ENCODE results near the gene ZNF831.

The ZNF831 gene

DNA sequence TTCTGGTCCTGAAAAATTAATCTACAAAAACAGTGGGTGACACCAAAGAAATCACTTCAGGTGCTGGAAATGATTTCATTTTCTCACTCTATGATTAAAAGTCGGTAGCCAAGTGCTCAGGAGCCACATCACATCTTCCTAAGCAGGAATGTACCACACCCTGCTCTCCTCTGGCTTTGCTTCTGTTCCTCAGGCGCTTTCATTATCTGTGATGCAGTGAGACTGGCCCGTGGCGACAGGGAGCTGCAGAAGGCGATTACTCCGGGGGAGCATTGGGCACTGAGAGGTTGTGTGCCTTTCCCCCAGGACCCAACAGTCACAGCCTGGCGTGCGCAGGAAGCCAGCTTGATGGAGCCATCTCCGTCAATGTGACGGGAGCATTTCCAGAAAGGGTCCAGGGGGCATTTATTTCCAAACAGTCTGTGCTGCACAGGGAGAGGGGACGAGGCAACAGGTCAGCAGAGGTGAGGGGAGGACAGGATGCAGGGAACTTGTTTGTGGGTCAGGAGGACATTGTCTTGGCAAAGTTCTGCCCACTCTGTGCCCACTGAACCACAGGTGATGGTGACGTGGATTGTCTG is 5.6 kb upstream of the ZNF831 start:
- DNase-seq (ENCODE audit: low read depth): no peak

DNA sequence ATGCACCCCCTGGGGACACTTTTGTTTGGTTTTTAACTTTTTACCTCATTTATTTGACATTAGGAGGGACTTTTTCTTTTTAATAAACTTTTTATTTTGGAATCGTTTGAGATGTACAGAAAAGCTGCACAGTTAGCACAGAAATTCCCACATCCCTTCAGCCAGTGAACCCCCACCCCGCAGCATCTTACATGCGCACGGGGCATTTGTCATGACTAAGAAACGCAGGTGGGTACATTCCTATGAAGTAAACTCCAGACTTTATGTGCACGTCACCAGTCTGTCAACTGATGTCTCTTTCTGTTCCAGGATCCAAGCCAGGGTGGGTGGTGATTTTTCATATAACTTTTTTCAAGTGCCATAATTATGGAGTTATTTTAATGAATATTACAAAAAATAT is 4.9 kb upstream of the ZNF831 start:
- no peak for DNase-seq (ENCODE audit: low read depth)

DNA sequence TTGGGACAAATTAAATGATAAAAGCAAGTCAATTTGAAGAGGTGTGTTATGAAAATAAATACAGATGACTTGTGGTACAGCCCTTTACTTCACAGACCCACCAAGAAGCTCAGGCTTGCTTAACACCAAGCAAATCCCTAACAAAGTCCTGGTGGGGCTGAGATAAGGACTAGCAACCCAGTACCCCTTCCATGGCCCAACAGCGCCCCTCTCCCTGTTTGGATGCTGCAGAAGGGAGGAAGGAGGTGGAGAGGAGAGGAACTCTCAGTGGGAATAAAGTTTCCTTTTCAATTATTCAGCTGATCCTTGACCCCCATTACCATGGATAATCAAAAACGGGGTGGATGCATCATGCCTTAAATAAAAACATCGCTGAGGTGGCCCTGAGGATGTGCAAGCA is 4.5 kb upstream of the ZNF831 start:
- no peak for DNase-seq (ENCODE audit: low read depth)

DNA sequence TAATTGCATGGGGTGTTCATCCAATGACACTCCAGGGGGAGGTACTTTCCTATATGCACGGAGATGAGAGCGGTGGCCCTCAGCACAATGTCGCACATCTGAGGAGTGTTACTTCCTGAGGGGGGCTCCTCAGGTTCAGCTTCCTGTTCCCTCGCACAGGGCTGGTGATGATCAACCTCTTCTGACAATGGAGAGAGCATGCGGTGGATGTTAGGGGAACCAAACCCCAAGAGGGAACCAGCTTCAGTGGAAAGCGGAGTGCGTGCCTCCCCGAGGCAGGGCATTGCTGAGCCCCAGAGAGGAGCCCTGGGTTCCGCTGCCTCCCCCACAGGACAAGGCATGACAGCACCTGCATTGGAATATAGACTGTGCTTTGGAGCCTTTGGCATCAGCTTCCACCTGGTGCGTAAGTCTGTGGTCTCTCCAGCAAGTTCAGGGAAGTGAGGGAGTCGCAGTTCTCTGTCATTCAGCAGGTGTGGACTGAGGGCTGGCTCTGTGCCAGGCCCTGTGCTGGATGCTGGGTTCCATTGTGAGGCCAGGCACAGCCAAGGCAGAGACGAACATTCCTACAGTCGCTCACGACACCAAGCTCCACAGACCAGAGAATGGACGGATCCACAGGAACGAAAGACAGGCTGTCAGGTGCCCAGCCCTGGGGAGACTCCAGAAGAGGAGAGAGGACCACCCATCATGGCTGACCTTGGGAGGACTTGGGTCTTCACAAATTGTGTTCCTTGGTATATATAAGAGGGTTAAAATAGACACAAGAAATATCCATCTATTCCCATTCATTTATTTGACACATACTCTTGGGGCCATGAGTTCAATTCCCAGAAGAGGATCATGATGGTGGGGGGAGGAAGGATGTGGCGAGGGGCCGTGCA is 3.9 kb upstream of the ZNF831 start:
- DNase-seq (ENCODE audit: low read depth): no peak

DNA sequence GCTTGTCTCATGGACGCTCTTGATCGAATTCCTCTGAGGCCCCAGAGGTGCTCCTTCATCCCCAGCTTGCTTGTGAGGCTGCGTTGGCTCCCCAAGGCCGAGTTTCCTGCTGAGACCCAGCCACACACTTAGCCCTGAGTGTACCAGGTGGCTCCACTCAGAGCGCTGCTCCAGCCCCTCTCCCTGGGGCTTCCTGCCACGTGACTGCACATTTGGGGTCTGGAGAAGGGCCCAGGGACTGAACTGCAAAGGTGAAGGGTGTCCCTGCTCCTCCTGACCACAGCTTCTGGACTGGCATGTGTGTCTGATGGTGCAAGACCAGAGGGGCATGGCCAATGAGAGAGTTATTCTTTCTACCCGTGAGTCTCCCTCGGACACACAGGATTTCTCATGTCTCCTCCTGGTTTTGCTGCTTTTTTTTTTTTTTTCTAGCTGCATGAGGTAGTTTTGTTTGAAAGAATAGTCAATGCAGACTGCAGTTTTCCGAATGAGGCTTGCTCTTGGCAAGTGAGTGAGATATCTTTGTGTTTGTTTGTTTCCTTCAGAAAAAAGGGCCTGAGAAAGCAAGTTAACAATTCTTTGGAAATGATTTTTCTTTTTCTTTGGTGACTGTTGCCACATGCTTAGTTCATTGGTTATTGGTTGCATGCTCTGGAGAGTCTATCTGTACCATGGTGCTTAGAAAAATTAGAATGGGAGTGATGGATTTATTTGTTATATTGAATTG is 3.1 kb upstream of the ZNF831 start:
- DNase-seq (ENCODE audit: low read depth): no peak

DNA sequence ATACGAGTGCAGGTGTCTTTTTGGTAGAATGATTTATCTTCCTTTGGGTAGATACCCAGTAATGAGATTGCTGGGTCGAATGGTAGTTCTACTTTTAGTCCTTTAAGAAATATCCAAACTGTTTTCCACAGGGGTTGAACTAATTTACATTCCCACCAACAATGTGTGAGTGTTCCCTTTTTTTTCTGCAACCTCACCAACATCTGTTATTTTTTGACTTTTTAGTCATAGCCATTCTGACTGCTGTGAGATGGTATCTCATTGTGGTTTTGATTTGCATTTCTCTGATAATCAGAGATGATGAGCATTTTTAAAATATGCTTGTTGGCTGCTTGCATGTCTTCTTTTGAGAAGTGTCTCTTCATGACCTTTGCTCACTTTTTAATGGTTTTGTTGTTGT is 1.9 kb upstream of the ZNF831 start:
- DNase-seq (ENCODE audit: low read depth): no peak

DNA sequence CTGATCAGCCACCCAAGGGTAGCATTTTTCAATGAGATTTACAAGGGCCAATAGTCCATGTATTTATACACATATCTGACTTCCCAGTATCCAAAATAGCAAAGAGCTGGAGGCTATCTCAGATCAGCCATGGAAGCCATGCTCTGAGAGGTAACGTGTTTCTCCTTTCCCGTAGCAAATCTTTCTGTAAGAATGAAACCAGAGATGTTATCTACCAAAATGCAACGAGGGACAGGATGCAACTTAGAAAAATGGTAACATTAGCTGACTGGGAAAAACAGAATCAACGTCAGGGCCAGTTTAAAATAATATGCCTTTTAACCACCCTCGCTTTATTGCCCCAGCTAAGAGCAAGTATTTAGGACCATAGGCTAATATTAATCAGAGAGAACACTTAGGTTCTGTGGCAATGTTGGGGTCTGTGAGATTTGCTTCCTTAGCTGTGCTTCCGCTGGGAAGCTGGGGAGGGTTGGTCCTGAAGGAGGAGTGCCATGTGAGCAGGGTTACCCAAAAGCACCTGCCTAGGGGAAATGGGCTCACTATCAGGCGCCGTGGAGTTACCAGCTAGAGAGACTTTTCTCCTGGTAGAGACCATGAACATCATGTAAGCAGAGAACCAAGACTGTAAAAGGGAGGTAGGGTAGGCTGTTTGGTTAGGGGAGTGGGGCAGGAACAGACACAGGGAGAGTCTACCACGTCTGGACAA is 1.2 kb downstream of the ZNF831 start:
- no peak for DNase-seq (ENCODE audit: low read depth)

DNA sequence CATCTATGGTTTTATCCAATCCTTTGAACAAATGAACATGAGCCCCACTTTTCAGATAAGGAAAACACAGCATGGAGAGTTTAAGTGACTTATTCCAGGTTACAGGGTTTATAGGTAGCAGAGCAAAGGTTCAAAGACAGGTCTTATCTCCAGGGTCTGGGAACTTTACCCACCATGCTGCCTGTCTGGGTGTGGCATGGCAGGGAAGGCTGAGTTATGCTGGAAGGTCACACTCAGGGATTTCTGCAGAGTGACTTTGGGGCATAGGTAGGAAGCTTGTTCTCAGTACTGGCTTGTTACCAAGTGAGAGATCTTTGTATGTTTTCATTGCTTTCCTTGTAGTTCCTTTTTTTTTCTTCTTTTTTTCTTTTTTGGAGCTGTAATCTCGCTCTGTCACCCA is 1.8 kb downstream of the ZNF831 start:
- no peak for DNase-seq (ENCODE audit: low read depth)

DNA sequence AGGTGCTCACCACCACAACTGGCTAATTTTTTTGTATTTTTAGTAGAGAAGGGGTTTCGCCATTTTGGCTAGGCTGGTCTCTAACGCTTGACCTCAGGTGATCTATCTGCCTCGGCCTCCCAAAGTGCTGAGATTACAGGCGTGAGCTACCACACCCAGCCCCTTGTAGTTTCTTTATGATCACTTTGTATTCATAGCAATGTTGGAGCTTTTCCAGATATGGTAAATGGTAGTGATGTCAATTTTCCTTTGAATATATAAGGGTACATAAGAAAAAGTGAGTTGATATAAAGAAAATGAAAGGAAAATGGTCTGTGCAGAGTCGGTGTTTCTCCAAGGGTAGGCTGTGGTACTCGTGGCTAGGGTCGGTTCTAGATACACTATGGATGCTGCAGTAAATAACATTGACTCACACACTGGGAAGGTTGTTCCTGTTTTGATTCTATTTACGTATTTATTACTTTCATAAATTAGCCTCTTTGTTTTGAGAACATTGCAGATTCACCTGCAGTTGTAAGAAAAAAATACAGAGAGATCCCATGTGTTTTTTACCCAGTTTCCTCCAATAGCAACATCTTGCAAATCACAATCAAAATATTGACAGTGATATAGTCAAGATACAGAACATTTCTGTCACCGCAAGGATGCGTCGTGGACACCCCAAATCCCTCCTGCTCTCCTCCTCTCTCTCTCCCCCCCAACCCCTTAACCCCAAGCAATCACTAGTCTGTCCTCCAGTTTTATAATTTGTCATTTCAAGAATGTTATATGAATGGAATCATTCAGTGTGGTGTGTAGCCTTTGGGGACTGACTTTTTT is 2.5 kb downstream of the ZNF831 start:
- no peak for DNase-seq (ENCODE audit: low read depth)

DNA sequence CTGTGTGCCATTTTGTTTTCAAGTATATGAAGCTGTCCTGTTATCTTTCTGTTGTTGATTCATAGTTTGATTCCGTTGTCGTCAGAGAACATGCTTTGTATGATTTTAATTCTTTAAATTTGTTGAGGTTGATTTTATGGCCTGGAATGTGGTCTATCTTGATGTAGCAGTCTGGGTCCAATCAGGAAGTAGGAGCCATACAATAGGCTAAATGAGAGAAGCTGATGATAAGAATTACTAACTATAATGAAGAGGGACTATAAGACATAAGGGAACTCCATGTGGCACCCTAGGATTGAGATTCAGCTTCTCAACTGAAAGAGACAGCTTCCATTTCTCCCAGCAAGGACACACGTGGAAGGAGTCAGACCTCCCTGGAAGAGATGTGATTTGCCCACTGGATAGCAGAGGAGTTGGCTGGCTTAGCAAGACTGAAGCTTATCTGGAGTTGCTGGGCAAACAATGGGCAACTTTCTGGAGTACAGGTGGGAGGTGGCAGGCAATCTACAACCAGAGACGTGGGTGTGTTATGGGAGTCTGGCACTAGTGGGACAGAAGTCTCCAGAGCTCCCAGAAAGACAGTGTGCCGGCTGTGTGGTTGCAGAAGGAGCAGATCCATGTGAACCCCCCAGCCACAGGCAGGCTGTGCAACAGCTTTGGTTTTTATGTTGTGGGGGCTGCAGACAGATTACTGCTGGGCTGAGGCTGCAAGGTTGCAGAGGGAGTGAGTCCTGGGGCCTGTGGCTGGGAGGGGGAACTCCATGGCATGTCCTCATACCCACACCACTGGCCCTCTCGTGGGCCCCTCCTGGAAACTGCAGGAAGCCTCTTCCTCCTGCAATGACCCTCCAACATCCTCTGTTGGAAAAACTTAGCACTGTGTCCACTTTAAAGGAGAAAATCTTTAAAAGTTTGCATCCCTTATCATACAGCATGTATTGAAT is 7.1 kb downstream of the ZNF831 start:
- DNase-seq (ENCODE audit: low read depth): no peak

DNA sequence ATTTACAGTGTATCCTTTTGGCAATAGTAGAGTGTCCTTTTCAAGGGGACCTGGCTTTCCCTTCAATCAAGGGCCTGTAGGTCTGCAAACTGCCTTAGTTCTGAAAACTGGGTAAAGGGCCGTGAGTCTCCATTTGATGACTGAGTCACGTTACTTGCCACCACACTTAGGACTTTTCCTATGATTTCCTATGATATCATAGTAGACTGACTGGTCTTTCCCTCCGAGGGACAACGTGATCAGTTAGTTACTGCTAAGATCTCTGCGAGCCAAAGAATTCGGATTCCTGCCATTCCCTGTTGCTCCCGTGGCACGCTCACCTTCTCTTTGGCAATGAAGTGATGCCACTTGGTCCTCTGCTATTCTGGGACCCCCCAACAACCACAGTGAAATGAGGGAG is 8.4 kb downstream of the ZNF831 start:
- DNase-seq (ENCODE audit: low read depth): no peak

DNA sequence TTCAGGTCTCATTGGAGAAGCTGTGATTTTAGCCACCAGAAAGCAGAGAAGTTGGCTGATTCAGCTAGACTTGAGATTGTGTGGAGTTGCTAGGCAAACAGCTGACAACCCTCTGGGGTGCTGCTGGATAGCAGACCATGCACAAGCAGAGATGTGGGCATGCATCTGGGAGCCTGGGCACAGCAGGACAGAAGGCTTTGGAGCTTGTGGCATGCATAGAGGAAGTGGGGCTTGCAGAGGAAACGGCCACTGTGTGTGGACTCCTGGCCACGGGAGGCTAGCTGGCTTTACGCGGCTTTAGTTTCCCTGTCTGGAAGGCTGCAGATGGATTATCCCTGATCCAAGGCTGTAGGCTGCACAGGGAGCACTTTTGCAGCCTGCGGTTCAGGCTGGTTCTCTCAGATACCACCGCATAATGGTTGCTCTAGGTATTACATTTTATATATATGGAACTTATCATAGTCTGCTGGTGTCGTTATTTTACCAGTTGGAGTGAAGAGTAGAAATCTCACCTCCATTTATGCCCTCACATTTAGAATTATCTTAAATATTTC is 10.4 kb downstream of the ZNF831 start:
- no peak for DNase-seq (ENCODE audit: low read depth)

DNA sequence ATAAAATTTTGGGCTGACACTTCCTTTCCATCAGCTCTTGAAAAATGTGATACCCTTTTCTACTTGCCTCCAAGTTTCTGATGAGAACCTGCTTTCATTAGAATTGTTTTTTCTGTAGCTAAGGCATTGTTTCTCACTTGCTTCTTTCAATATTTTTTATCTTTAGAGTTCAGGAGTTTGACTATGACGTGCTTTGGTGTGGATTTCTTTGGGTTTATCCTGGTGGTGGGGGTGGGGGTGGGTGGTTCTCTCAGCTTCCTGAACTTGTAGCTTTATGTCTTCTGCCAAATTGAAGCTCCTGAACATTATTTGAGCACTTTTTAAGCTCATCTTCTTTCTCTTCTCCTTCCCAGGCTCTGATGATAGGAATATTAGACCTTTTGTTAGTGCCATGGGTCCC is 11.4 kb downstream of the ZNF831 start:
- no peak for DNase-seq (ENCODE audit: low read depth)

DNA sequence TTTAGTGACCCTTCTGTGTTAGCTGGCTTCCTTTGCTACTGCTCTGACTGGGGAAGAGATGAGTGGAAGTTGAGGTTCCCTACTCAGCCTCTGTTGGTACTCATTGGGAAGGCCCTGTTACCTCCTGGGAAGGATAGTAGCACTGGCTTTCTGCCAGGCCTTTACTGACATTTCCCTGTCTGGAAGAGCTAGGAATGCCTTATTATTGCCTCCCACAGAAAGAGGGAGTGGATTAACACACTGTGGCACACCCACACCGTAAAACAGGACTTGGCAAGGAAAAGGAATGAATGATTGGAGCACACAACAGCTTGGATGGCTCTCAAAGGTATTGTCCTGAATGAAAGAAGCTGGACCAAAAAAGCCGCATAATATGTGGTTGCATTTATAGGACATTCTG is 12.2 kb downstream of the ZNF831 start:
- no peak for DNase-seq (ENCODE audit: low read depth)

DNA sequence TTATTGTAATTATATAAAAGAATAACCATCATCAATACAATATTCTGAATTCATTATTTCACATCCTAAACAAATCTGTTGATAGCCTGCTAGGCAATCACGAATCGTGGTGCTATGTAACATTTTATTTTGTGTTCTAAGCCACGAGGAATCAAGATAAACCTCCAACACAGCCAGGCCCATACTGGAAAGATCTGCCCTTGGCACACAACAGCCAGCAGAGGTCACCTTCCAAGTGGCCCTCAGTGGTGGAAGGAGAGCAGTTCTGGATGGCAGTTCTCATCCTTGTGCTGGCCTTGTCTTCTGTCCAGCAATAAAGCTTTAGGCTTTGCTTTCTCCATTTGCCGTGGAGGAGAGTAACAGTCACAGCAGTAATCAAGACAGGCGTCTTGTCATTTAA is 13.2 kb downstream of the ZNF831 start:
- DNase-seq (ENCODE audit: low read depth): no peak

DNA sequence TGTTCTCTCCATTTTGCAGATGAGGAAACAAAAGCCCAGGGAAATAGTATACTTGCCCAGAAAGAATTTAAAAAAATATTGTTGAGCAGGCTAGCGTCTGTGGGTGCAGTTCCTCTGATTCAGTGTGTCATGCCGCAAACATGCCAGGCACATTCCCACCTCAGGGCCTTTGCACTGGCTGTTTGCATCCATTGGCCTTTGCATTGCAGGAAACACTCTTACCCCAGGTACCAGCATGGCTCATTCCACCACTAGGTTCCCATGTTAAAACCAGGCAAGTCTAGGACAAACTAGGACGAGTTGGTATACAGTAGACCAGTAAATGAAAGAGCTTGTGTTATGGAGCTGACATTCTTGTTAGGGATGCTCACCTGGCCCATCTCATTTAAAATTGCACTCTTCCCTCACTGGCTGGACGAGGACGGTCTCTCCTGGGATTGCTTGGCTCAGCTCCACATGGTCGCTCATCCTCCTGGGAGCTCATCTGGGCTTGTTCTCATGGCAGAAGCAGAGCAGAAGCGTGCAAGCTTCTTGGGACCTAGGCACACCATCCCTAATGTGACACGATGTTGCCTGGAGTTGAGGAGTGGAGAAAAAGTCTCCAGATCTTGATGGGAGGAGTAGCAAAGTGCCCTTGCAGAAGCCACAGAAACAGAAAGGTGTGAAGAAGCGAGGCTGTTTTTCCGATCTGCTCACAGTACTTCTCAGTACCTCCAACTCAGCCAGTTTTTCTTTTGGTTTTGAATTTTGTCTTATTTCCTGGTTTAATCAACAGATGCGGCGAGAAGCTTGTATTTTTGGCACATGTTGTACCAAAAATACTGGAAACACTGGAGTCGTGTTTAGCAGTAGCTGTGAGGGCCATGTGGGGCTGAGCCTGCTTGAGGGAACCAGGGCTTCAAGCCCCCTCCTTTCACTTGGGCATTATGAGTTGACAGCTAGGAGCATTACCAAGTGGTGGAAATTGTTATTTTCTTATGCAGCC is 13.9 kb downstream of the ZNF831 start:
- DNase-seq (ENCODE audit: low read depth): no peak

DNA sequence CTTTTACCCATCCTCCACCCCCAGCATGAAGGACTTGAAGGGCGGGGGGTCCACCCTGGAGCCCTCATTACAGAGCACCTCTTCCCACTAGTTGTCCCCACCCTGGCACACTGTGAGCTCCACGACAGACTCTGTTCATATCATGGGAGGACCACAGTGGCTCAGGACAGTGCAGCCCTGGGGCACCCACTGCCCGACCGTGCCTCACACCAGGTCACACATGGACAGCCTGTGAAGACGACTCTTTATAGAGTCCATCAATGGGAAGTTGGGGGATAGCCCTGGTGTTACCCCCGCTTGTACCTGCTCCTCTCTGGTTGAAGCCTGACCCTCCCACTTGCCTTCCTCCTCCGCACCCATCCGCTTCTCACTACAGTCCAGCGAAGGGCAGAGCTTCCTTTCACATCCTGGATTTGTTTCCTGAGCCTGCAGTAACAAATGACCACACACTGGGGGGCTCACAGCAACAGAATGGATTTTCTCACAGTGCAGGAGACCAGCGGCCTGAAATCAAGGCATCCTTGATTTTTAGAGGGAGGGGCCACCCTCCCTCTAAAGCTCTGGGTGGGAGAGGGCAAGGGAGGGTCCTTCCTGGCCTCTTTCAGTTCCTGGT is 15.5 kb downstream of the ZNF831 start:
- DNase-seq (ENCODE audit: low read depth): no peak

DNA sequence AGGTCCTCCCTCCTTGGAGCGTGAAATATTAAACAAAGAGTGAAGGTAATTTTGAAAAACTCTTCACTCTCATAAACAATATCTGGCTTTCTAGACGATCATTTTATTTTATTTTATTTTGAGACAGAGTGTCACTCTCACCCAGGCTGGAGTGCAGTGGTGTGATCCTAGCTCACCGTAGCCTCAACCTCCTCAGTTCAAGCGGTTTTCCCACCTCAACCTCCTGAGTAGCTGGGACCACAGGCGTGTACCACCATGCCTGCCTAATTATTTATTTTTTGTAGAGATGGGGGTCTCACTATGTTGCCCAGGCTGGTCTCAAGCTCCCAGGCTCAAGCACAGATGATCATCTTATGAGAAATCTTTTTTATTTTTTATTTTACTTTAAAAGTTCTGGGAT is 16.4 kb downstream of the ZNF831 start:
- no peak for DNase-seq (ENCODE audit: low read depth)

DNA sequence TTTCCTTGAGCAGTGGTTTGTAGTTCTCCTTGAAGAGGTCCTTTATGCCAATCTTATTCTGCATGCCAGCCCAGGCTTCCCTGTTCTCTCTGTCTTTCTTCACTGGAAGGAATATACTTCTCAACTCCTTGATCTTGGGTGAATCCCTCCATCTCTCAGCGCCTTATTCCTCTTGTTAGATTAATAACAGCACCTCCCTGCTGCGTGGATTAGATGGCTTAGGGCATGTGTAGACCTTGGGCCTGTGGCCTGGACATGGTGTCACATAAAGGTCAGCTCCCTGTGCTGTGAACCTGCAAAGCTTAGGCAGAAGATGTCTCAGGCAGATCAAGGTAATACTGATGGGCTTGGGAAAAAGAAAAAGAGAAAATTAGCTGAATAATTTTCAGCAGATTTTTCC is 18.3 kb downstream of the ZNF831 start:
- no peak for DNase-seq (ENCODE audit: low read depth)

Data from iris pigment epithelial cell (primary cell).